SK-N-SH (cell line): Measurements from ENCODE around the gene RBM34.

Experiments used
- CTCF ChIP-seq: fragments of 200-600 bp; sonication (generic); IDR thresholded peaks from 2 replicates; pipeline ENCODE4 v1.6.1; 2017; ENCODE audit warnings: antibody characterized with exemption, mild to moderate bottlenecking, moderate library complexity
- EP300 ChIP-seq, 2 experiments: IDR thresholded peaks; 2 replicates each; pipeline versions ENCODE4 v1.4.0 to v1.6.1; 2012; ENCODE audit warnings: borderline replicate concordance in 1 of 2, low read depth in 1 of 2, low read length in 1 of 2
- RAD21 ChIP-seq: IDR thresholded peaks from 2 replicates; pipeline ENCODE4 v1.6.1; 2012; ENCODE audit warnings: mild to moderate bottlenecking, low read length
- RCOR1 ChIP-seq: fragments of 150-350 bp; IDR thresholded peaks from 2 replicates; pipeline ENCODE4 v1.6.1; 2017; ENCODE audit warnings: antibody characterized with exemption, low read length
- TAF1 ChIP-seq: IDR thresholded peaks from 2 replicates; pipeline ENCODE4 v1.6.1; 2012; ENCODE audit warnings: low read depth, mild to moderate bottlenecking, low read length, moderate library complexity, borderline replicate concordance
- ZBTB33 ChIP-seq: IDR thresholded peaks from 2 replicates; pipeline ENCODE4 v1.4.0; 2012; ENCODE audit warnings: low read depth, borderline replicate concordance

DNA sequence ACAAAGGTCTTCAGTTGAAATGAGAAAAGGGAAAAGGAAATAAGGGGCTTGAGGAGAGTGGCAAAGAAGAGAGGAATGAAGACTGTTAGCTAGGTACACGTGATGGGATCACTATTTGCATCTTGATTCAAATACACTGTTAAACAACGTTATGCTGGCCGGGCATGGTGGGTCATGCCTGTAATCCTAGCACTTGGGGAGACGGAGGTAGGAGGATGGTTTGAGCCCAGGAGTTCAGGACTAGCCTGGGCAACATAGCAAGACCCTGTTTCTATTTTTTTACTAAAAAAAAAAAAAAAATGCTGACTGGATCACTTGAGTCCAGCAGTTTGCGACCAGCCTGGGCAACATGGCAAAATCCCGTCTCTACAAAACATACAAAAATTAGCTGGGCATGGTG lies 2.4 kb downstream of the RBM34 start:
- TF ChIP-seq CTCF (no peak), ZBTB33 (no peak), RCOR1 (no peak), RAD21 (no peak), EP300 (IDR thresholded peaks at IDR 0.05; ENCODE audit: borderline replicate concordance in 1 of 2, low read depth in 1 of 2, low read length in 1 of 2) (no peak), TAF1 (no peak)
